Measurements from ENCODE around the gene WFDC5.

DNA sequence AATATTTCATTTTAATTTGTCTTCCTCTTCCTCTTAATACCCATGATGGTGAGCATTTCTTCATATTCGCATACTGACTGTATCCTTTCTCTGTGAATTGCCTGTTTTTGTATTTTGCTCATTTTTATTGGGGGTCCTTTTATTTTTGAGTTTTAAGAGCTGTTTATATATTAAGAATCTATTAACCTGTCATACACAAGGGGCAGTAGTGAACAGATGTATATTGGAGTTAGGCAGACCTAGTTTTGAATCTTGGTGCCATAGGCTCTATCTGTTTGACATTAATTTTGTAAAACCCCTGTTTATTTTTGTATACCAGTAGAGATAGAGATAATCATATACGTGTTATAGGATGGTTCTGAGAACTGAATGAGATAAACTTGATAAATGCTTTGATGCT lies 3.1 kb upstream of the WFDC5 start:
- TF ChIP-seq NFE2L1 (CRISPR knock-in tag; IDR thresholded peaks at IDR 0.05): no peak
- TF ChIP-seq, protein P1, sequence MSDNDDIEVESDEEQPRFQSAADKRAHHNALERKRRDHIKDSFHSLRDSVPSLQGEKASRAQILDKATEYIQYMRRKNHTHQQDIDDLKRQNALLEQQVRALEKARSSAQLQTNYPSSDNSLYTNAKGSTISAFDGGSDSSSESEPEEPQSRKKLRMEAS (CRISPR knock-in tag; IDR thresholded peaks at IDR 0.05): no peak
- TF ChIP-seq, protein P2, sequence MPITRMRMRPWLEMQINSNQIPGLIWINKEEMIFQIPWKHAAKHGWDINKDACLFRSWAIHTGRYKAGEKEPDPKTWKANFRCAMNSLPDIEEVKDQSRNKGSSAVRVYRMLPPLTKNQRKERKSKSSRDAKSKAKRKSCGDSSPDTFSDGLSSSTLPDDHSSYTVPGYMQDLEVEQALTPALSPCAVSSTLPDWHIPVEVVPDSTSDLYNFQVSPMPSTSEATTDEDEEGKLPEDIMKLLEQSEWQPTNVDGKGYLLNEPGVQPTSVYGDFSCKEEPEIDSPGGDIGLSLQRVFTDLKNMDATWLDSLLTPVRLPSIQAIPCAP (CRISPR knock-in tag; IDR thresholded peaks at IDR 0.05): no peak
- TF ChIP-seq, protein P3, sequence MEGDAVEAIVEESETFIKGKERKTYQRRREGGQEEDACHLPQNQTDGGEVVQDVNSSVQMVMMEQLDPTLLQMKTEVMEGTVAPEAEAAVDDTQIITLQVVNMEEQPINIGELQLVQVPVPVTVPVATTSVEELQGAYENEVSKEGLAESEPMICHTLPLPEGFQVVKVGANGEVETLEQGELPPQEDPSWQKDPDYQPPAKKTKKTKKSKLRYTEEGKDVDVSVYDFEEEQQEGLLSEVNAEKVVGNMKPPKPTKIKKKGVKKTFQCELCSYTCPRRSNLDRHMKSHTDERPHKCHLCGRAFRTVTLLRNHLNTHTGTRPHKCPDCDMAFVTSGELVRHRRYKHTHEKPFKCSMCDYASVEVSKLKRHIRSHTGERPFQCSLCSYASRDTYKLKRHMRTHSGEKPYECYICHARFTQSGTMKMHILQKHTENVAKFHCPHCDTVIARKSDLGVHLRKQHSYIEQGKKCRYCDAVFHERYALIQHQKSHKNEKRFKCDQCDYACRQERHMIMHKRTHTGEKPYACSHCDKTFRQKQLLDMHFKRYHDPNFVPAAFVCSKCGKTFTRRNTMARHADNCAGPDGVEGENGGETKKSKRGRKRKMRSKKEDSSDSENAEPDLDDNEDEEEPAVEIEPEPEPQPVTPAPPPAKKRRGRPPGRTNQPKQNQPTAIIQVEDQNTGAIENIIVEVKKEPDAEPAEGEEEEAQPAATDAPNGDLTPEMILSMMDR (IDR thresholded peaks at IDR 0.05): no peak
